Measurements from ENCODE around the gene COQ8B. TPM values are rescaled to one million over a fixed set of nuclear protein-coding genes. Genes with fewer than 3 reads are reported as not detected.
A peak's percentile ranks its signal among the peaks of the same experiment; 100 is the strongest.
"Not testable (repeated sequence)": the region's sequence is repeated elsewhere in the genome, so short reads cannot be mapped to it uniquely, and the experiment has no call there.

Gene COQ8B
- polyA plus RNA-seq, 10 donors: 15.8 to 22.0 (median 19.0) TPM

- no peak for DNase-seq
Observed at GRCh38 chr19:40742886-40743285, 26.2 kb upstream of the COQ8B start.

DNA sequence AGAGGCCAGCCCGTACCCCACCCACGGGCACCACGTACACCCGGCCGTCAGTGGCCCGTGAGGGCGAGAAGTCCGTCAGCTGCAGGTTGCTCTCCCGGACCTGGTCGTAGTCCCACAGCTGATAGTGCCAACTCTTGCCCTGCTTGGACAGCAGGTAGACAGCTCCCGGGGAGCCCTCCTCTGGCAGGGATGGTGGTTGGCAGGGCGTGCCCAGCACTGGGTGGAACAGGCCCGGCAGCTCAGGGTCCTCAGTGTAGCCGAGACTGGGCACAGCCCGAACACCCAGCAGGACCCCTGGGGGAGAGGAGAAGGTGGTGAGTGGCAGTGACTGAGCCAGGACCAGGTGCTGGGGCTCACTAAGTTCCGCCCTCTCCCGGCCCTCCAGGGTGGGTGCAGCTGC, 25.8 kb upstream of the COQ8B start:
- DNase-seq: no peak

DNA sequence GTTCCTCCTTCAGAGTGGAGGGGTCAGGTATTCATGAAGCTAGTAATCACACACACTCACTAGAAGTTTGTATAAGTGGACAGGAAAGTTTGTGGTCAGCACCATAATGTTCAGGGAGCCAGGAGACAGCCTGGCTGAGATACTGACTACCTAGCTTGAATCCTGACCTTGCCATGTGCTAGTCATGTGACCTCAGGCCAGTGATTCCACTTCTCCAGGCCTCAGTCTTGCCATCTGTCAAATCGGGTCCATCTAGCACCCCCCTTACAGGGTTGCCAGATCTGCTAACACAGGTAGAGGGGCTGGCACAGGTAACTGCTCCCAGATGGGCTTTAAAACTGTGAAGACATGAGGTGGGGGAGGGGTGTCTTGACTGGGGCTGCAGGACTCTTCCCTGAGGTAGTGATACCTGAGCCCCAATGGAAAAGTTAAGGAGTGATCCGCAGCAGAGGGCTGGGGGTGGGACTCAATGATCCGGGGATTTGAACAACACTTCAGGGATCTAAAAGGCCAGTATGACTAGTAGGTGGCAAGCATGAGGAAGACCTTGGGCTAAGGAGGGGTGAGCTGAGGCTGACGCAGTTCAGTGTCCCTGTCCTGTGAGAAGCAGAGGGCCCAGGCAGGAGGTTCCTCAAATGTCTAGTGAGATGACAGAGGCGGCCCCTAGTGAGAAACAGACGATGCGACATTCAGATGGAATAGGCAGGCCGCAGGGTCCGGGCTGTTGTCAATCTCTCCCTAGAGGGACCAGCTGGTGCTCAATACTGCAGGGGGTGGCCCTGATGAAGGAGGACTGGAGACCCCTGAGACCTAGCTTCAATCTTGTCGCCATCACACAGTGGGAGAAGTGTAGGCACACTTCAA, 25.1 kb upstream of the COQ8B start:
- no peak for DNase-seq

DNA sequence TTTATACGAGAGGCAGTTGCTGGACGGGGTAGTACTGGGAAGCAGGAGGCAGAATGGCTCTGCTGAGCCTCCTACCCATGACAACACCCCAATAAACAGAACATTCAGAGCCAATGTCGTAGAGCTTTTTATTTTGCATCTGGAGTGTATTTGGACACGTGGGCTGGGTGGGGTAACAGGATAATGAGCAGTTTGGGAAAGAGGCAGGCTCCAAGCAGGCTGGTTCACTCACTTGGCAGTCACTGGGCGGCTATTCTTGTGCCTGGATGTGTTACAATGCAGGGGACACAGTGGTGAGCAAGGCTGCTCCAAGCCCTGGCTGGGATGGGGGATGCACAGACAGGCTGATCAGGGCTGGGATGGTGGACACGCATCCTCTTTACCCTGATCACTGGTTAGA, 24.1 kb upstream of the COQ8B start:
- peak in 2 of 3 donors; percentile 59 to 69 for DNase-seq

DNA sequence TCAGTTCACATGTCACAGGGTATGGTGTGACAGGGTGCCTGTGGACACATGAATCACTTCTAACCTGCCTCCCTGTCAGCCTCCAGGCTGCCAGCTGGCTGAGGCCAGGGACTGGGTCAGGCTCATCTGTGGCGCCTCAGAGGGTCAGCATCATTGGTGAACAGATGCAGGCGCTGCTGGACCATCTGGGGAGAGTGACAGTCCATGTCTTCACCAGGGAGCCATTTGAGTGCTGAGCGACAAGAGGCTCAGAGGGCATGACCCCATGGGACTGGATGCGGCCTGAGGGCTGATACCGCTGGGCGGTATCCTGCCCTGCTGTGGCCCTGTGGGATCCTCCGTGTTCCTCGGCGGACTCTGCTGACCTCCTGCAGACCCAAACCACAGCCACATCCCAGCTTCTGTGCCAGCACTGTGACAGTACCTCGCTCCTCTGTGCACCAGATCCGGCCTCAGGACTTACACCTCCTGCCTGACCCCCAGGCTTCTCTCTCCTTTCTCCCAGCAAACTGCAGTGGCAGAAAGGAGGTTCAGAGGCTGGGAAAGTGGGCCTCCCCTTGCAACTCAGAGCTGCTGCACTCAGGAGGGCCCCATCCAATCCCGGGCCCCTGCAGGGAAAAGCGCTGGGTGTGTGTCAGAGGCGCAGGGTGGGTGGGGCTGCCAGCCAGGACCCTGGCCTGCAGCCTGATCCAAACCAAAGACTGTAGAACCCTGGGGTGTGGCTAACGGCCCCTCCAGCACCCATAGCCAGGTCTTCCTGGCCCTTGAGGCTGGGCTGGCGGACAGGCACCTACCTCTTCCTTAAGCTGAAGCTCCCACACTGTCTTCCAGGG, 23.4 kb upstream of the COQ8B start:
- DNase-seq: no peak

- DNase-seq: no peak
Observed at GRCh38 chr19:40739030-40739839, 22.5 kb upstream of the COQ8B start.

DNA sequence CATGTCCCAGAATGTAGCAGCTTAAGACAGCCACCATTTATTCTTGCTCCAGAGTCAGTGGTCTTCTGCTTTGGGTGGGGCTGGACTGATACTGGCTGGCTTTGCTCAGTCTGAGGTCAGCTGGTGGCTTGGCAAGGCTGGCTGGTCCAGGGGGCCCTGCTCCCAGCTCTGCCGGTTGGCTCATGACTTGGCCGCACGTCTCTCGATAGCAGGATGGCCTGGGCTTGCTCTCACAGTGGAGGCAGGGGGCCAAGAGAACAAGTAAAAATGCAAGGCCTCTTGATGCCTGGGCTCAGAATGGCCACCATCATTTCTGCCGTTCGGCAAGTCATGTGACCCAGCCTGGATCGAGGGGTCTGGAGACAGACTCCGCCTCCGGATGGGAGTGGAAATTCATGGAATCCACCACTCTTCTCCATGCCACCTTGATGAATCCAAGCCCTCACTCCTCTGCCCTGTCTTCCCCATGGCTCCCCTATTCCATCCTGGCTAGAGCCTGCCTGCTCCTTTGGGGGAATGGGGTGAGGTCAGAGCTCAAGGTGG, 20.5 kb upstream of the COQ8B start:
- no peak for DNase-seq

- no peak for DNase-seq
Observed at GRCh38 chr19:40736661-40737060, 20.0 kb upstream of the COQ8B start.

DNA sequence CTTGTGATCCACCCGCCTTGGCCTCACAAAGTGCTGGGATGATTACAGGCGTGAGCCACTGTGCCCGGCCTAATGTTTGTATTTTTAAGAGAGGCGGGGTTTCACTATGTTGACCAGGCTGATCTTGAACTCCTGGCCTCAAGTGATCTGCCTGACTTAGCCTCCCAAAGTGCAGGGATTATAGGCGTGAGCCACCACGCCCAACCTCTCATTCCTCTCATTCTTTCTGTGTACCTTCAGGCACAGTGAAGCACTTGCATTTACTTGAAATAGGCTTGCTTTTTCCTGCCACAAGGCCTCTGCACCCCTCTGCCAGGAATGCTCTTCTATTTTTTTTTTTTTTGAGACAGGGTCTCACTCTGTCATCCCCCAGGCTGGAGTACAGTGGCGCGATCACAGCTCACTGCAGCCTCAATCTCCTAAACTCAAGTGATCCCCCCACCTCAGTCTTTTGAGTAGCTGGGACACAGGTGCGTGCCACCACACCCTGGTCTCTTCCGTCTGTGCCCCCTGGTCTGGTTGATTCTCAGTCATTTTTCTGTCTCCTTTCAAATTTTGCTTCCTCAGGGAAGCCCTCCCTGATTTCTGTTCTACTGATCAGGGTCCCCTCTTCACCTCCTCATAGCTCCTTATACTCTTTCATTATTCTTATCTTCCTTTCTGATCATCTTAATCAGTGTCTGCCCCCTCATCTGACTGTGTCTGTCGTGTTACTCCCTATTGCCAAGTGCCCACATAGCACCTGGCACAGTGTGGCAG, 18.5 kb upstream of the COQ8B start:
- DNase-seq: no peak

DNA sequence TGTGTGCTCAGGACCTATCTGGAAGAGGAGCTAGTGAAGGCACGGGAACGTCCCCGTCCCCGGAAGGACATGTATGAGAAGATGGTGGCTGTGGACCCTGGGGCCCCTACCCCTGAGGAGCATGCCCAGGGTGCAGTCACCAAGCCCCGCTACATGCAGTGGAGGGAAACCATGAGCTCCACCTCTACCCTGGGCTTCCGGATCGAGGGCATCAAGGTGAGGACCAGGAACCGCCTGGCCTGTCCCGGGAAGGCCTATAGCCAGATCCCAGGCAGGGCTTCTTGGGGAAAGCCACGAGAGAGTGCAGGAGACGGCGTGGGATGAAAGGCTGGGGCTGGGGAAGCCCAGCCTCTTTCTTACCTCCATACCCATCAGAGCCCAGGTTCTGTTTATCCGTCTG, 16.5 kb upstream of the COQ8B start:
- no peak for DNase-seq

DNA sequence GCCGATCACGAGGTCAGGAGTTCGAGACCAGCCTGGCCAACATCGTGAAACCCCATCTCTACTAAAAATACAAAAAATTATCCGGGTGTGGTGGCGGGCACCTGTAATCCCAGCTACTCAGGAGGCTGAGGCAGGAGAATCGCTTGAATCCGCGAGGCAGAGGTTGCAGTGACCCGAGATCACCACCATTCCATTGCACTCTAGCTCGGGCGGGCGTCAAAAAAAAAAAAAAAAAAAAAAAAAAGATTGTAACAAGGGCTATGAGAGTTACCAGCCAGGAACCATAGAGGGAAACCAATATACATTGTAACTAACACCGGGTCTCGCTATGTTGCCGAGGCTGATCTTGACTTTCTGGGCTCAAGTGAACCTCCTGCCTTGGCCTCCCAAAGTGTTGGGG, 15.6 kb upstream of the COQ8B start:
- DNase-seq: not testable (repeated sequence)

DNA sequence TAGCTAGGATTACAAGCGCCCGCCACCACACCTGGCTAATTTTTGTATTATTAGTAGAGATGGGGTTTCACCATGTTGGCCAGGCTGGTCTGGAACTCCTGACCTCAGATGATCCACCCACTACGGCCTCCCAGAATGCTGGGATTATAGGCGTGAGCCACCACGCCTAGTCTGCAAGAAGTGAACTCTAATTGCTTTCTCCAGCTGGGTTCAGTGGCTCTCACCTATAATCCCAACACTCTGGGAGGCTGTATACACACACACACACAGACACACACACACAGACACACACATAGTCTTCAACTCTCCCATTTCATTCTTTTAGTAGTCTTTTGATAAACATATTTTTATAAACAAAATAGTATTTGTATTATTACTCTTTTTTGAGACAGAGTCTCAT, 13.4 kb upstream of the COQ8B start:
- DNase-seq: not testable (repeated sequence)

GRCh38 chr19:40726279-40726678, 9.6 kb upstream of the COQ8B start:
- no peak for DNase-seq

DNA sequence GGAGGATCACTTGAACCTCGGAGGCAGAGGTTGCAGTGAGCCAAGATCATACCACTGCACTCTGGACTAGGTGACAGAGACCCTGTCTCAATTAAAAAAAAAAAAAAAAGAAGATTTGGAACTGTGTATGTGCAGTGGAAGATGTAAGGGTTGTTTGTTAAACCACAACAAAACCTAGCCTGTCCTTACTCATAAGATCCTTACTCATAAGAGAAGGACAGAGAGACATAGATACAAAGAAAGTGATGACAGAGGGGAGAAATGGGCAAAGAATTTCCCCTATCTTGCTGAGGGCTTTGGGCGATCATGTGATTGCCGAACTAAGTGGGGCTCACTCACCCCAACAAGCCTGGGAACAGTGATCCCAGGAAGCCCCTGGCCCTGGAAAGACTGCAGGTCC, 8.2 kb upstream of the COQ8B start:
- no peak for DNase-seq

DNA sequence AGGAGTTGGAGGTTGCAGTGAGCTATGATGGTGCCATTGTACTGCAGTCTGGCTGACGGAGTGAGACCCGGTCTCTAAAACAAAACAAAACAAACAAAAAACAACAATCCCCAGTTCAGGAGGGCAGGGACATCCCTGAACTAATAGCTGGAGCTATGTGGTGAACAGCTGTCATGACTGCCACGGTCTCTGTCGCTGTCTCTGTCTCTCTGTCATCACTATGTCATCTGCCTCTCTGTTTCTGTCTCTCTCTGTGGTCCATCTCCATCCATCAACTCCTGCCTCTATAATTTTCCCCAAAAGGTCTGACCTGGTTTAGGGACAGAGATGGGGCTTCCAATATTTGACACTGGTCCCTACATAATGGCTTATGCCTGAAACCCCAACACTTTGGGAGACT, 7.6 kb upstream of the COQ8B start:
- no peak for DNase-seq

DNA sequence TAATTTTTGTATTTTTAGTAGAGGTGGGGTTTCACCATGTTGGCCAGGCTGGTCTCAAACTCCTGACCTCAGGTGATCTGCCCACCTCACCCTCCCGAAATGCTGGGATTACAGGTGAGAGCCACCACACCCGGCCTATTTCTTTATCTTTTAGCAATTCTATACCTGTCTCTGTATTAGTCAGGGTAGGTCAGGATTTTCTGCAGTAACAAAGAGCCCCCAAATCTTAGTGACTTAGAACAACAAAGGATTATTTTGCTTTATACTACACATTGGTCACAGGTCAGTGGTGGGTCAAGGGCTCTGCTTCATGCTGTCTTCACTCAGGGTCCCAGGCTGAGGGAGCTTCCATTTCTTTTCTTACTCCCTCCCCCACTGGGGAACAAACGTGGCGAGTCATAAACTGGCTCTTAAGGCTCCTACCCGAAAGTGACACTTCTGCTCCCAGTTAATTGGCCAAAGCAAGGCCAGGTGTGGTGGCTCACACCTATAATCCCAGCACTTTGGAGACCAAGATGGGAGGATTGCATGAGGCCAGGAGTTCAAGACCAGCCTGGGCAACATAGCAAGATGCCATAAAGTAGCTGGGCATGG, 7.1 kb upstream of the COQ8B start:
- no peak for DNase-seq

DNA sequence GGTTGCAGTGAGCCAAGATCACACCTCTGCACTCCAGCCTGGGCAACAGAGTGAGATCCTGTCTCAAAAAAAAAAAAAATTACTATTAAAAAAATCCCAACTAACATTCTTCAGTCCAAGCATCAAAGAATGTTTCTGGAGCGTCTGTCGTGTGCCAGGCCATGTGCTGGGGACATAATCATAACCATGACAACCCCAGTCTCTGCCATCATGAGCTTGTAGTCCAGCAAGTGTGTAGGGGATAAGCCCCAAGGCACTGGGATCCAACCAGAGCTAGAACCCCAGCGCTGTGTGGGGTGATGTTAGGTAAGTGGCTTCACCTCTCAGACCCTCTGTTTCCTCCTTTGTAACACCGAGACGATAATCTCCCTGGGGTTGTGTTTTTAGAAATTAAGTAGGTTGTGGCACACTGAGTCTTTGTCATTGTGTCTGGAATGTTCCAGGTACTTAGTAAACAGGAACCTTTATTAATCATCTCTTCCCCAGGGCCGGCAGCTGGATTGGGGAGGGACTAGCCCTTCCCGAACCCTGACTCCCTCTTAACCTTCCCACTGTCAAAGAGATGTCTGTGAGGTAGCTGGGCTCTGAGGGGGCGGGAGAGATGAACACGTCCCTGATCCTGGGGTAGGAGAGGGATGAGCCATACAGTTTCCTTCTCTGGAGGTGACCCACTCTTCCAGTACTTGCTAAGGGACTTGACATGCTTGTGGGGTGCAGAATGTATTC, 5.4 kb upstream of the COQ8B start:
- no peak for DNase-seq

DNA sequence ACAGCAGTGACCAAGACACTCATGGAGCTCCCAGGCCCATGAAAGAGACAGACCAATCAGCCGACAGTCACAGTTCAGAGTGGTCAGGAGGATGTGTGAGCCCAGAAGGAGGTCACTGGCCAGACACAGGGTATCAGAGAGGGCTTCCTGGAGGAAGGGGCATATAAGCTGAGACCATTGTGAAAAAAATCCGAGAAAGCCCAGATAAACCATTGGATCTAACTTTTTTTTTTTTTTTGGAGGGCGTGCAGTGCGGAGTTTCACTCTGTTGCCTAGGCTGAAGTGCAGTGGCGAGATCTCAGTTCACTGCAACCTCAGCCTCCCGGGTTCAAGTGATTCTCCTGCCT, 4.4 kb upstream of the COQ8B start:
- DNase-seq: no peak

DNA sequence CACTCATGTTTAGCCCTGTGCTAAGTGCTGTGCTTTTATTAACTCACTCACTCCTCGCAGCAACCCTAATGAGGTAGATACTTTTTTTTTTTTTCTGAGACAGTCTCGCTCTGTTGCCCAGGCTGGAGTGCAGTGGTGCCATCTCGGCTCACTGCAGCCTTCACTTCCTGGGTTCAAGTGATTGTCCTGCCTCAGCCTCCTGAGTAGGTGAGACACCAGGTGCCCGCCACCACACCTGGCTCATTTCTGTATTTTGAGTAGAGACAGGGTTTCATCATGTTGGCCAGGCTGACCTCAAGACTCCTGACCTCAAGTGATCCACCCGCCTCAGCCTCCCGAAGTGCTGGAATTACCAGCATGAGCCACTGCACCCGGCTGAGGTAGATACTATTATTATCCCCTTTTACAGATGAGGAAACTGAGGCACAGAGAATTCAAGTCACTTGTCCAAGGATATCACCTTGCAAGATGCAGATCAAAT, 2.8 kb upstream of the COQ8B start:
- DNase-seq: no peak

Measured in muscle of back (tissue), 11 donors.